Fibroblast of gingiva (primary cell): ENCODE data around the gene AKAP17A.
A peak's percentile ranks its signal among the peaks of the same experiment; 100 is the strongest.
"Not testable (repeated sequence)": the region's sequence is repeated elsewhere in the genome, so short reads cannot be mapped to it uniquely, and the experiment has no call there.

Experiments used
- DNase-seq: peaks from one replicate; pipeline ENCODE4 v3.0.0-alpha.2; 2011; ENCODE audit warnings: low read depth

The AKAP17A gene

DNA sequence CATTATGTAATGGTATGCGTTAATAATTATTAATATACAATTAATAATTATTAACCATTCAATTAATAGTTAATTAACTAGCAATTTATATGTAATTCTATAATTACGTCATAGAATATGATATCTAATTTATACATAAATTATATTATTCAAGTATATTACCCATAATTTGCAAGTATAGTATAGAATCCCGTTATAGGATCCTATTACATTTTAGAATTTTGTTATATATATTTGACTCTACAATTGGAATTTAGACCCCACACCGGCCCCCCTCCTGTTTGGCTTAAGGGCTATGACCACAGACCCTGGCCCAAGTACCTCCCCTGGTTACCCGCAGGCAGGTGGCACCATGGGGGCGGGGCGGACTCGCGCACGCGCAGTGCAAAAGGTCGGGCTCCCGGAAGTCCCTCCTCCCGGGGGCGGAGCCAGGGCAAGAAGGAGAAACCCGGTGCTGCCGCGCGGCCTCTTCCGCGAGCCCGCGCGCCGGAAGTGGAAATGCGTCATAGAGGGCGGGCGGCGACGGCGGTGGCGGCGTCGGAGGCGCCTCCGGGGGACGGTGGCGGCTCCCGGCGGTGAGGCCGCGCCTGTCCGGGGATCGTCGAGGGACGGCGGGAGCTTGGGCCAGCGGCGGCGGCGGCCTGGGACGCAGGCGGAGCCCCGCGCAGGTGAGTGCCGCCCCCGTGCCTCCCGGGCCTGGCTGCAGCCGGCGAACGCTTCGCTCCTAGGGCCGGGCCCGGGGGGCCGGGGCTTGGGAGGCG is at the start of gene AKAP17A:
AKAP17A (plus strand) TSS at position 503 of the 761 bp plus-strand sequence. CDS start 1,859 bp downstream, outside the sequence.
- DNase-seq = peak; percentile 90

DNA sequence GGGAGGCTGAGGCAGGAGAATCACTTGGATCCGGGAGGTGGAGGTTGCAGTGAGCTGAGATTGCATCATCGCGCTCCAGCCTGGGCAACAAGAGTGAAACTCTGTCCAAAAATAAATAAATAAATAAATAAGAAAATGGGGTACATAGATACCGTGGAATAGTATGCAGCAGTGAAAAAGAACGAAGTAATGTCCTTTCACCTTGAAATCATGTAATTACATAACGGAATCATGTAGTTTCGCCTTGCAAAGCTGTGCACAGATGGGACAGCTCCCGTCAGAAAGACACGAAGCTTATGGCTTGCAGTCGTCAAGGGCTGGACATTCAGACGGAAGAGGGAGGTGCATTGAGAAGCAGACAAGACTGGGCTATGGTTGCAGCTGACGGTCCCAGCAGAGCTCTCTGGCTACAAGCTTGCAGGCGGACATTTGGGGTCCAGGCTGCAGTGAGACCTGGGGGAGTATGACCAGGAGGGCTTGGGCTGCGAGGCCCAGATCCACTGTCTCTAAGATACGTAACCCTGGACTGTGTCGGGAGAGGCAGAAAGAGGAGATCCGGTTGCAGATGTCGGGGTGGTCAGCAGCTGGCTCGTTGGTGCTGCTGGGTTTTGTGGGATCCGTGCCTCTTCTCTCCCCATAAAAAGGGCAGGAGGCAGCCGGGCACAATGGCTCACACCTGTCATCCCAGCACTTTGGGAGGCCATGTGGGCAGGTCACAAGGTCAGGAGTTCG is 48.2 kb upstream of the AKAP17A start:
- DNase-seq = no peak

- no peak for DNase-seq
Observed at GRCh38 chrX:1545776-1546408, 45.5 kb upstream of the AKAP17A start.

DNA sequence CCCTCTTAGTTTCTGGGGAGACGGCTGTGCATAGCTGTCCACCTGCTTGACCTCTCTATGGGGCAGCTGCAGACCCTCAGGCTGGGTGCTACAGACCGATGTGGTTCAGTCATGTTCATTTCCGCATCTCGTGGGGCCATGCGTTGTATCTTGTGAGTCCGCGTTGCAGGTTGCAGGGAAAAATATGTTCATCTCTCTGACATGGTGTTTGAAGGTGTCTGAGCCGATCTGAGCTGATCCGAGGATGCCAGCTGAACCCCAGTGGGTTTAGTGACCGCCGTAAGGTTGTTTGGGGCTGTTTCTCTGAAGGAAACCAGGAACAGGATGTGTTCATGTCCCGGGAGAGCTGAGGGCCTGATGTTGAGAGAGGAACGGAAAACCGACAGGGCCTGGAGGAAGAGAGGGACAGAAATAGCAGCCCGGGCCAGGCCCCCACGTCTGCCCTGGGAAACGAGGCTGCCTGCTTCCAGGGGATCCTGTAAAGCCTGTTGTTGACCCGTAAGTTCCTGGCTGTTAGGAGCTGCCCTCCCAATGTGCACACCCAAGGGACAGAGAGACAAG is 44.6 kb upstream of the AKAP17A start:
- DNase-seq = no peak

- no peak for DNase-seq
Observed at GRCh38 chrX:1551959-1552546, 39.4 kb upstream of the AKAP17A start.

- DNase-seq = no peak
Observed at GRCh38 chrX:1554469-1555210, 36.8 kb upstream of the AKAP17A start.

GRCh38 chrX:1555370-1555769 is 36.0 kb upstream of the AKAP17A start:
- no peak for DNase-seq

DNA sequence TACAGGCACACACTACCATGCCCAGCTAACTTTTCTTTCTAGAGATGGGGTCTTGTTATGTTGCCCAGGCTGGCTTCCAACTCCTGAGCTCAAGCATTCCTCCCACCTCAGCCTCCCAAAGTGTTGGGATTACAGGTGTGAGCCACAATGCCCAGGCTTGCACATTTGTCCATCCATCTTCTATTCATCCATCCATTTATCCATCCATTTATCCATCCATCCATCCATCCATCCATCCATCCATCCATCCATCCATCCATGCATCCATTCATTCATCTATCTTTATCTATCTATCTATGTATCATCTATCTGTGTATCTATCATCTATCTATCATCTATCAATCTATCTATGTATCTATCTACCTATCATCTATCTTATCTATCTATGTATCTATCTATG is 34.0 kb upstream of the AKAP17A start:
- DNase-seq = not testable (repeated sequence)

GRCh38 chrX:1558761-1559468 is 32.5 kb upstream of the AKAP17A start:
- no peak for DNase-seq

DNA sequence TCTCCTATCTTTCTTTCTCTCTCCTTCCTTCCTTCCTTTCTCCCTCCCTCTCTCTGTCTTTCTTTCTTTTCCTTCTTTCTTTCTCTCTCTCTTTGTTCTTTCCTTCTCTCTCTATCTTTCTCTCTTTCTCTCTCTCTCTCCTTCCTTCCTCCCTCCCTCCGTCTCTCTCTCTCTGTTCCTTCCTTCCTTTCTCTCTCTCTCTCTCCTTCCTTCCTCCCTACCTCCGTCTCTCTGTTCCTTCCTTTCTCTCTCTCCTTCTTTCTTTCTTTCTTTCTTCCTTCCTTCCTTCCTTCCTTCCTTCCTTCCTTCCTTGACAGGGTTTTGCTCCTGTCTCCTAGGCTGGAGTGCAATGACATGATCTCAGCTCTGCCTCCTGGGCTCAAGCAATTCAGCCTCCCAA is 30.2 kb upstream of the AKAP17A start:
- no peak for DNase-seq

GRCh38 chrX:1564077-1564476 is 27.3 kb upstream of the AKAP17A start:
- DNase-seq = not testable (repeated sequence)

DNA sequence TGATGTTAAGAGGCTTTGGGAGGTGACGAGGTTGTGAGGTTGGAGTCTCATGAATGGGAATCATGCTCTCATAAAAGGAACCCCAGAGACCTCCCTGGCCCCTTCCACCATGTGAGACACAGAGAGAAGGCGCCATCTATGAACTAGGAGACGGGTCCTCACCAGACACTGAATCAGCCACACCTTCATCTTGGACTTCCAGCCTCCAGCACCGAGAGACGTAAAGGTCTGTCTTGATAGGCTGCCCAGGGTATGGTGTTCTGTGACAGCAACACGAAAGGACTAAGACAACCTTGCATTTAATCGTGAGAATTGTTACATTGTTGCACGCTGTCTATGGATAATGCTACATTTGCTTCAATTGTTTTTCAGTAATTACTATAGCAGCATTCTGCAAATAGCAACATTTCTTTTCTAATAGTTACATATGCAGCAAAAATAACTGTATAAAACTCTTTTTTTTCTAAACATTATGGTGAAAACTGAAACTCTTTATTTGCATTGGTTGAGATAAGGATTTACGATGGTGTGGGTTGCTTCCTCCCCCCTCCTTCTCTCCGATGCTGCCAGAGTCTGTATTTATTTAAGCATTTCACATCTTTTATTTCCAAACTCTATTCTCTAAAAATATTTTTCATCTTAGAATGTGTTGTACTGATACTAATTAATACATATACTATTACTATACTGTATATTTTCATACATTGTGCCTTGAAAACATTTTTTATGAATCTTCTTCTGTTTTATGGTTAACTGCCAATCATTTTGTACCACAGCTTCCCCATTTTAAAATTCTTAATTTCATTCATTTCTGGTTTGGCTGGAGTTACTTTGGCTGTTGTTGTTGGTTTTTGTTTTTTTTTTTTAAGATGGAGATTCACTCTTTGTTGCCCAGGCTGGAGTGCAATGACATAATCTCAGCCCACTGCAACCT is 26.4 kb upstream of the AKAP17A start:
- no peak for DNase-seq

- DNase-seq = not testable (repeated sequence)
Observed at GRCh38 chrX:1574181-1574580, 17.2 kb upstream of the AKAP17A start.

GRCh38 chrX:1576201-1576992 is 15.0 kb upstream of the AKAP17A start:
- no peak for DNase-seq

DNA sequence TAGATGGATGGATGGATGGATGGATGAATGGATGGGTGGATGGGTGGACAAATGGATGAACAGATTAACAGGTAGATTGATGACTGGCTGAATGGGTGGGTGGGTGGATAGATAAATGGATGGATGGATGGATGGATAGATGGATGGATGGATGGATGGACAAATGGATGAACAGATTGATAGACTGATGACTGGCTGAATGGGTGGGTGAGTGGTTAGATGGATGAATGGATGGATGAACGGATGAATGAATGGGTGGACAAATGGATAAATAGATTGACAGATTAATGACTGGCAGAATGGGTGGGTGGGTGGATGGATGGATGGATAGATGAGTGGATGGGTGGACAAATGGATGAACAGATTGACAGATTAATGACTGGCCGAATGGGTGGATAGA is 13.6 kb upstream of the AKAP17A start:
- no peak for DNase-seq

GRCh38 chrX:1578511-1579173 is 12.8 kb upstream of the AKAP17A start:
- DNase-seq = no peak

DNA sequence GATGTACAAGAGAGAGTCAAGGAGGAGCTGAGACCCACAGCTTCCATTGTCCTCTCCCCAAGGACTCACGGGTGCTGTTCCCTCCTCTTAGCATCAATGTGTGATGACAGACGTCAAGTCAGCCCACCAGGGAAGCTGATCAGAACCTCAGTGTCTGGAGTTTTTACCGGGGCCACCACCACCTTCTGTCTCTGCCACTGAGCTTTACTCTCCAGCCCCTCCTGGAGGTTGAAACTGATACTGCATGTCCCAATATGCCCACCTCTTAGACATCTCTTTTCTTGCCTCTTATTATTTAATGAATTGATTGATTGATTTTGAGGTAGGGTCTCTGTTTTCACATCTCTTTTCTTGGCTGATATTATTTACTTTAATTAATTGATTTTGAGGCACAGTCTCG is 10.3 kb upstream of the AKAP17A start:
- DNase-seq = no peak

DNA sequence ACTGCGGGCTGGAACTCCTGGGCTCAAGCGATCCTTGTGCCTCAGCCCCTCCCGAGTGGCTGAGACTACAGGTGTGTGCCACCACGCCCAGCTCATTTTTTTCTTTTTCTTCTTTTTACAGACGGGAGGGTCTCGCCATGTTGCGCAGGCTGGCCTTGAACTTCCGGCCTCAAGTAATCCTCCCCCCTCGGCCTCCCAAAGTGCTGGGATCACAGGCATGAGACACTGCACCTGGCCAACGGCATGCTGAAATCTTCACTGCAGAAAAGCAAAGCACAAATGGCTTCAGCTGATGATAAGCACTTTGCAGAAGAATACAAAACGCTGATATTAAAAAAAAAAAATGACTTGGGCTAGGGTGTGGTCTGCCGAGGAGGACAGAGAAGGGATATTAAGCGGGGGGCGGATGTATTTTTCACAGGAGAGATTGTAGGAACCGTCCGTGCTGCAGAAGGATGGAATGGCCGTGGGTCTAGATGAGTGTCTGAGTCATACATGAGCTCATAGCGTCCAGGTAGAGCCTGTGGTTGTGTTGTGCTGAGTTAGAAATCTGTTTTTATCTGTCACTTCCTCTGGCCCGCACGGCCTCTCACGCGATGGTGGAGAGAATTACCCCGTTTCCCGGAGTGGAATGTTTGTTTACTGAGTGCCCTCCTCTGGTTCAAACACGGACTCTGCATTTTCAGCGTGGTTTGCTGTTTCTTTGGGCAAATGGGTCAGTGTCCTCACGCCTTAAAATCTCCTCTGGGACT is 8.5 kb upstream of the AKAP17A start:
- no peak for DNase-seq
